Kidney (tissue), 14 donors: ENCODE results near the gene BPNT1. TPM values are rescaled to one million over a fixed set of nuclear protein-coding genes. Genes with fewer than 3 reads are reported as not detected.

Experiments used
- DNase-seq, 5 donors: peaks; one replicate each; pipeline ENCODE4 v3.0.0-alpha.2; 2013 to 2020
- FAIRE-seq: peaks from 2 replicates; lab custom pipeline; 2012; peaks lifted over from hg19 to GRCh38; lab: Jason Lieb, UNC
- H3K27ac ChIP-seq, 2 donors: one replicate each; pipeline ENCODE4 v1.7.0; 2013; ENCODE audit warnings: low read depth in 2 of 2, low read length in 2 of 2, inconsistent platforms in 1 of 2
- H3K27me3 ChIP-seq: one replicate; pipeline ENCODE4 v1.7.1; 2013; ENCODE audit warnings: low read length, inconsistent platforms; ENCODE audit not compliant: control insufficient read depth, insufficient read depth
- H3K36me3 ChIP-seq, 3 donors: one replicate each; pipeline versions ENCODE4 v1.7.0 to v1.7.1; 2013; ENCODE audit warnings: low read length in 3 of 3, control low read depth in 1 of 3, inconsistent platforms in 1 of 3; ENCODE audit not compliant: insufficient read depth in 3 of 3, control insufficient read depth in 2 of 3
- H3K4me1 ChIP-seq, 3 donors: one replicate each; pipeline versions ENCODE4 v1.7.0 to v1.7.1; 2013; ENCODE audit warnings: low read length in 3 of 3, inconsistent platforms in 1 of 3, low read depth in 1 of 3; ENCODE audit not compliant: control insufficient read depth in 2 of 3, insufficient read depth in 2 of 3
- H3K4me3 ChIP-seq, 3 donors: one replicate each; pipeline versions ENCODE4 v1.7.0 to v1.8.1; 2013; ENCODE audit warnings: low read length in 3 of 3, control low read depth in 1 of 3, inconsistent platforms in 1 of 3
- H3K9ac ChIP-seq, 3 donors: one replicate each; pipeline versions ENCODE4 v1.7.0 to v1.7.1; 2013; ENCODE audit warnings: low read length in 3 of 3, control low read depth in 1 of 3, inconsistent platforms in 1 of 3
- H3K9me3 ChIP-seq, 3 donors: one replicate each; pipeline versions ENCODE4 v1.7.0 to v1.7.1; 2013; ENCODE audit warnings: low read length in 3 of 3, control low read depth in 1 of 3, inconsistent platforms in 1 of 3; ENCODE audit not compliant: control insufficient read depth in 2 of 3, insufficient read depth in 1 of 3
- intact Hi-C: fragments of 100-400 bp; cut with DNase I; formaldehyde crosslinking; loops from one replicate; pipeline ENCODE4 v1.11.1; 2022
- polyA plus RNA-seq: library from polyadenylated mRNA; stranded (reverse); fragments of 350-450 nt; fragmentation: Illumina TruSeq; extraction: RNeasy Lipid Tissue Mini Kit (QIAGEN cat#74804); gene quantifications from one replicate; pipeline ENCODE4 v1.2.3, GENCODE V29; 2014; ENCODE audit warnings: low read depth, low replicate concordance; ENCODE audit not compliant: insufficient read depth
- total RNA-seq: library from RNA; stranded (reverse); fragmentation: NEBNext Ultra II Directional; extraction: Animal tissue kit (Norgen Biotek cat#: 25700); gene quantifications from one replicate; pipeline ENCODE4 v1.2.1, GENCODE V29; 2021
- TF ChIP-seq, protein P1 (sequence below): IDR thresholded peaks from 3 replicates; pipeline ENCODE4 v1.5.1; 2012; ENCODE audit warnings: mild to moderate bottlenecking, moderate library complexity, borderline replicate concordance; ENCODE audit not compliant: insufficient read depth; ENCODE audit errors: extremely low read depth
- donor health status: control.
- donor health status: control.
- donor health status: control.
- donor health status: control.
- donor health status: control.
- donor health status: DM: yes; HTN: yes; CAD: no.
- donor health status: Normal renal cell carcinoma (clear cell type).

BPNT1 gene
- total and polyA plus RNA-seq, 2 donors from 2014 or later: 25.7 to 31.3 TPM

DNA sequence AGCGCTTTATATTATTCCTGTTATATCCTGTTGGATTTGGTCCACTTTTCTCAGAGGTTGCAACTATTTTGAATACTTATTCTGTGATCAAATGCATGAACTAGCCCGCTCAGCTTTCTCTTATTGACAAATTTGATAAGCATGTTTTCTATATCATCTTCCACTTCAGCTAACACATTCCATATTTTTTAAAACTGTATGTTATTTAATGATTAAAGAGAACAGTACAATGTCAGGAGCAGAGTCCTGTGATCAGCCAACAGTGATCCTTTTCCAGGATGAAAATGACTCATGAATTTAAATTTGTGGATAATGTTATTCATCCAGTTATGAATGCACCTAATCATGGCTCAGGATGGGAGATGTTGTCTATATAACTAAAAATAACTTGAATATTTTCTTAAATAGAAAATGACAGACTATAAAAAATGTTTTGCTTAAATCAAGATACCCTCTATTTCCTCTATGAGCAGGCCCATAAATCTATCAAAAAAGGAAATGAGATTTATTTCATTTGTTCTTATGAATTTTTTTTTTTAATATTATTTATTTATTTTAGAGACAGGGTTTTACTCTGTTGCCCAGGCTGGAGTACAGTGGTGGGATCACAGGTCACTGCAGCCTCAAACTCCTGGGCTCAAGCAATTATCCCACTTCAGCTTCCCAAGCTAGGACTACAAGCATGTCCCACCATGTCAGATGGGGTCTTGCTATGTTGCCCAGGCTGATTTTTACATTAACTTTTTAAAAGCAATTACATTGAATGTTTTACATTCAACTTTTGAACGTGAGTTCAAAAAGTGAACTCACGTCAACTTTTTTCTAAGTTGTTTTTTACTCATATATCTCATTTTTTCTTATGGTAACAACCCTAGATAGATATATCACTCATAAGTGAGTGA is 12.5 kb downstream of the BPNT1 start:
- no peak overlapping the region for H3K27ac ChIP-seq
- no peaks in the 10 kb centered on the region for H3K9me3 ChIP-seq
- peaks cover 3 to 8% (median 6%) of the 10 kb centered on the region in 3 donors for H3K36me3 ChIP-seq
- FAIRE-seq (peak; percentile 17), DNase-seq (no peak)
- intact Hi-C loops: no loop called here
- H3K4me1 ChIP-seq: no peaks in the 10 kb centered on the region
- H3K4me3 ChIP-seq: no peak overlapping the region
- TF ChIP-seq, protein P1, sequence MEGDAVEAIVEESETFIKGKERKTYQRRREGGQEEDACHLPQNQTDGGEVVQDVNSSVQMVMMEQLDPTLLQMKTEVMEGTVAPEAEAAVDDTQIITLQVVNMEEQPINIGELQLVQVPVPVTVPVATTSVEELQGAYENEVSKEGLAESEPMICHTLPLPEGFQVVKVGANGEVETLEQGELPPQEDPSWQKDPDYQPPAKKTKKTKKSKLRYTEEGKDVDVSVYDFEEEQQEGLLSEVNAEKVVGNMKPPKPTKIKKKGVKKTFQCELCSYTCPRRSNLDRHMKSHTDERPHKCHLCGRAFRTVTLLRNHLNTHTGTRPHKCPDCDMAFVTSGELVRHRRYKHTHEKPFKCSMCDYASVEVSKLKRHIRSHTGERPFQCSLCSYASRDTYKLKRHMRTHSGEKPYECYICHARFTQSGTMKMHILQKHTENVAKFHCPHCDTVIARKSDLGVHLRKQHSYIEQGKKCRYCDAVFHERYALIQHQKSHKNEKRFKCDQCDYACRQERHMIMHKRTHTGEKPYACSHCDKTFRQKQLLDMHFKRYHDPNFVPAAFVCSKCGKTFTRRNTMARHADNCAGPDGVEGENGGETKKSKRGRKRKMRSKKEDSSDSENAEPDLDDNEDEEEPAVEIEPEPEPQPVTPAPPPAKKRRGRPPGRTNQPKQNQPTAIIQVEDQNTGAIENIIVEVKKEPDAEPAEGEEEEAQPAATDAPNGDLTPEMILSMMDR: no peak
- H3K27me3 ChIP-seq: no peaks in the 10 kb centered on the region
- H3K9ac ChIP-seq: no peak overlapping the region

DNA sequence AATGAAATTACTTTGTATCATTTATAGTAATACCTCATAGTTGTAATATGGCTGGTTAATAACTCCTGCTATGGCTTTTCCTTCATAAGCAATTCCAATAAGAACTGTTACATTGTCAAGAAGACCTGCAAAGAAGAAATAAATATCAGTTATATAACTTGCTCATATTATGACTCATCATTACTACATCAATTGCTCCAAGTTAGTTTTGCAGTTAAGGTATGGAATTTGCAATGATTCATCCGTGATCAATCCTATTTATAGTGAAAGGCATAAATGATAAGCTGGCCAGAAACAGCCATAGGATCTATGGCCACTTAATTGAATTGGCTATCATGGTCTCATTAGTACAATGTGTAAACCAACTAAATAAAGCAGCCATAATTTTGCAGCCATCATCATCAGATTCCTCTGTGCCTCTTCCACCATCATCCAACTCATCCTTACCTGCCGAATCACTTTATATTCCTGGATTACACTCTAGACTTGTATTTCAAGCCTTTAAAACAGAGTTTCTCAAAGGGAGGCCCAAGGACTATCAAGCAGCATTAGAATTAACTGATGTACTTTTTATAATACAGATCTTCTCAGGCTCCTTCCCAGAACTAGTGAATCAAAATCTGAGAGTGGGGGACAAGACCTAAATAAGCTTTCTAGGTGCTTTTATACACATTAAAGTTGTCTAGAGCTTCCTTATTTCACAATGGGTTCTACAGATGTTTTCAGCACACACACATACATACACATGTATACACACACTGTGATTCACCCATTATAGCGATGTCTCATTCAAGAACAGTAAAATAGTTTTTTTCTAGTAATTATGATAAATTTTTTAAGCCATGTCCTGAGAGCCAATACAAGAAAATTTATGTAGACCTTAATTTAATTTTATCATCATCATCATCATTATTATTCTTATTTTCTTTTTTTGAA is 22.1 kb downstream of the BPNT1 start:
- H3K27ac ChIP-seq: no peak overlapping the region
- H3K4me3 ChIP-seq: no peak overlapping the region
- no peak for DNase-seq
- H3K36me3 ChIP-seq: peaks cover 5 to 25% (median 20%) of the 10 kb centered on the region in 3 donors
- FAIRE-seq: no peak
- H3K9ac ChIP-seq: no peak overlapping the region
- TF ChIP-seq, protein P1: no peak
- no peaks in the 10 kb centered on the region for H3K27me3 ChIP-seq
- intact Hi-C loops: no loop called here
- H3K9me3 ChIP-seq: no peaks in the 10 kb centered on the region
- no peaks in the 10 kb centered on the region for H3K4me1 ChIP-seq

DNA sequence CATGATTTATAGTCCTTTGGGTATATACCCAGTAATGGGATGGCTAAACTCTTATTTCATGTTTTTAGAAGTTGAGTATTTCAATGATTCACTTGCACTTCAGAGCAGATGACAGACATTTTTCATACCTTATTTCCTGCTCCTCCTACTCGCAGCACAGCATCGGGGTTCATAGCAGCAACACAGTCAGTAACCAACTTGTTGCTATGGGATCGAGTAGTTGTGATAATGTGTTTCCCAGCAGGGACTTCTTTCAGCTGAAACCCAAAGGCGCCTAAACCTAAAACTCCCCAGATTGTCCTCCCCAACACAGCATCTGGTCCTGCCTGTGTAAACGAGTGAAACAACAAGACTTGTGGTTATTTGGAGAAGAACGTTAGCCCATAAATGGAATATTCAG is 27.0 kb downstream of the BPNT1 start:
- H3K27ac ChIP-seq: no peak overlapping the region
- no peaks in the 10 kb centered on the region for H3K4me1 ChIP-seq
- peaks cover 5 to 25% (median 20%) of the 10 kb centered on the region in 3 donors for H3K36me3 ChIP-seq
- H3K27me3 ChIP-seq: no peaks in the 10 kb centered on the region
- H3K9me3 ChIP-seq: no peaks in the 10 kb centered on the region
- TF ChIP-seq, protein P1: no peak
- FAIRE-seq (no peak), DNase-seq (no peak)
- H3K4me3 ChIP-seq: no peak overlapping the region
- H3K9ac ChIP-seq: no peak overlapping the region
- intact Hi-C loops: no loop called here
